Spinal cord (tissue), 10 donors: ENCODE results near the gene SOHLH2. TPM values are rescaled to one million over a fixed set of nuclear protein-coding genes. Genes with fewer than 3 reads are reported as not detected.

Experiments
- DNase-seq, 6 donors: peaks; one replicate each; pipeline versions ENCODE4 v3.0.0 to v3.0.0-alpha.2; 2013 to 2015; ENCODE audit warnings: low spot score in 6 of 6, low read depth in 4 of 6
- H3K27ac ChIP-seq: one replicate; pipeline ENCODE4 v1.5.1; 2013; ENCODE audit warnings: low read depth, low read length, control low read depth
- H3K27me3 ChIP-seq: one replicate; pipeline ENCODE4 v1.6.1; 2013; ENCODE audit warnings: low read length; ENCODE audit not compliant: control insufficient read depth, insufficient read depth
- H3K36me3 ChIP-seq: one replicate; pipeline ENCODE4 v1.6.1; 2013; ENCODE audit warnings: low read length; ENCODE audit not compliant: control insufficient read depth, insufficient read depth
- H3K4me1 ChIP-seq: one replicate; pipeline ENCODE4 v1.6.1; 2013; ENCODE audit warnings: low read length; ENCODE audit not compliant: control insufficient read depth, insufficient read depth
- H3K4me3 ChIP-seq: one replicate; pipeline ENCODE4 v1.5.1; 2013; ENCODE audit warnings: low read depth, low read length, control low read depth
- H3K9me3 ChIP-seq: one replicate; pipeline ENCODE4 v1.6.1; 2013; ENCODE audit warnings: low read length; ENCODE audit not compliant: control insufficient read depth, insufficient read depth
- WGBS: methylation state at CpG from one replicate; pipeline ENCODE4 v1.1.5; 2013; ENCODE audit warnings: missing lambda C conversion rate; ENCODE audit not compliant: insufficient coverage; 5-methylcytosine and 5-hydroxymethylcytosine counted together
- long read RNA-seq, 4 donors: transcript quantifications; one replicate each; lab custom pipeline, GENCODE V29; 2026
- polyA plus RNA-seq, 2 donors: library from polyadenylated mRNA; unstranded; fragments of 120-200 nt; gene quantifications; one replicate each; pipeline ENCODE4 v1.2.1, GENCODE V29; 2013; ENCODE audit not compliant: insufficient read length in 2 of 2
- total RNA-seq, 2 donors: library from RNA; depleted of rRNA in 1 of 2; stranded (reverse); fragments of 120-200 nt in 1 of 2; fragments of >200 nt in 1 of 2; gene quantifications; one replicate each; pipeline versions ENCODE4 v1.2.3 to v1.2.4, GENCODE V29; 2013 to 2014
- donor health status: healthy.

SOHLH2 gene, protein sequence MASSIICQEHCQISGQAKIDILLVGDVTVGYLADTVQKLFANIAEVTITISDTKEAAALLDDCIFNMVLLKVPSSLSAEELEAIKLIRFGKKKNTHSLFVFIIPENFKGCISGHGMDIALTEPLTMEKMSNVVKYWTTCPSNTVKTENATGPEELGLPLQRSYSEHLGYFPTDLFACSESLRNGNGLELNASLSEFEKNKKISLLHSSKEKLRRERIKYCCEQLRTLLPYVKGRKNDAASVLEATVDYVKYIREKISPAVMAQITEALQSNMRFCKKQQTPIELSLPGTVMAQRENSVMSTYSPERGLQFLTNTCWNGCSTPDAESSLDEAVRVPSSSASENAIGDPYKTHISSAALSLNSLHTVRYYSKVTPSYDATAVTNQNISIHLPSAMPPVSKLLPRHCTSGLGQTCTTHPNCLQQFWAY
- total RNA-seq (1 to 10 TPM in 1 of 2 donors, under 1 TPM in 1; 0.40 to 1.7 TPM), polyA plus RNA-seq (1 to 10 TPM; 2.7 to 3.2 TPM)
- long read RNA-seq, donor 1, result 0 reads
- long read RNA-seq, donor 2, result 0 reads
- long read RNA-seq, donor 3, result 0 reads
- long read RNA-seq, donor 4, result 0 reads

DNA sequence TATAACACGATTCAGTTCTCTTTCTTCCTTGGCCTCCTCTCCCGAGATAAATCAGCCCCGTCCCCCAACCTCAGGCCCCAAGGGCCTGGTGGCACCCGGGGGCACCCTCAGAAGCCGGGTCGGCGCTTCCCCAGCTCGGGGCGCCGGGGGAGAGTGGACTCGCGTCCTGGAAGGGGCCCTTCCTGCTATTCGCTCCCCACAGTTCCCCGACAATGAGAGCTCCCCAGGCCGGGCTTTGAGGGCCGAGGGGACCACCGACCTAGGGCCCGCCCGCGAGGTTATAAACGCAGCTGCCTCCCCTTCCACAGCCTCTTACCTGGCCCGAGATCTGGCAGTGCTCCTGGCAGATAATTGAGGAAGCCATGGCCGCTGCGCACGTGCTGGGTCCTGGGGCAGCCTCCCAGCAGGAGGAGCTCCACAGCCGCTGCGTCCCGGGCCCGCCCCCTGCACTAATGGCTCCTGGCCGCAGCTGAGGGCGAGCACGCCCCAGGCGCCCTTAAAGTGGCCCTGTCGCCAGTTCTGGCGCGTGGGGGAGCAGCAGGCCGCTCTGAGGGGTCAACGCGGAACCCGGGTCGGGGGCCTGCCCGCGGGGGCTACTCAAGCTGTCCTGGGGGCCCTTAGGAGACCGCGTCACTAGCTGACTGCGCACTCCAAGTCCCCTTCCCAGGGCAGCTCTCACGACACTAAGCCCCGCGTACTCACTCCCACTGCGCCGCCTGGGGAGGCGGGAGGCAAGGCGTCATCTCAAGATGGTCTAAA is at the start of gene SOHLH2:
TSS of gene SOHLH2 (minus strand) at position 394 of the 759 bp plus-strand sequence. CDS start at position 364, 30 bp downstream.
- H3K4me1 ChIP-seq, result no peaks in the 10 kb centered on the region
- 97% methylated on average over 51 of the region's 53 CpGs for WGBS
- no peak within 1 kb of the TSS for H3K4me3 ChIP-seq
- H3K36me3 ChIP-seq, result no peaks in the 10 kb centered on the region
- H3K27me3 ChIP-seq, result no peaks in the 10 kb centered on the region
- DNase-seq, result no peak
- H3K27ac ChIP-seq, result no peak within 1 kb of the TSS
- no peaks in the 10 kb centered on the region for H3K9me3 ChIP-seq

DNA sequence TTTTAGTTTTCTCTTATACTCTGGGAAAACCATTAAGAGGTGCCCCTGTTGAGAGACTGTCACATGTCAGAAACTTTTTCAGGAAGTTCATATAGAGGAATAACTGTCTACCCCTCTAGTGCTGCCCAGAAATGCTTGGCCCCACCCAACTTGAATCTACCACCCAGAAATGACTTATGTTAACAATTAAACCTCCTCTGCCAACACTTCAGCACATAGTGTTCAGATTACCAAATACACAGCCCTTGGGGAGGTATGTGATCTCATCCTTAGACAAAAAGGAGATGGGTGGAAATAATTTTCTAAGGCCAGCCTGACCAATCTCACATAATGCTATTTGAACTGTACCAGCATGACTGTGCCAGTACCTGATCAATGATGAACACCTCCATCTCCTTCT is 47.6 kb upstream of the SOHLH2 start:
- Histone ChIP-seq H3K36me3 (no peaks in the 10 kb centered on the region), H3K27me3 (no peaks in the 10 kb centered on the region), H3K27ac (no peak overlapping the region), H3K4me3 (no peak overlapping the region), H3K4me1 (no peaks in the 10 kb centered on the region), H3K9me3 (peaks cover 1% of the 10 kb centered on the region)
- DNase-seq, result no peak

DNA sequence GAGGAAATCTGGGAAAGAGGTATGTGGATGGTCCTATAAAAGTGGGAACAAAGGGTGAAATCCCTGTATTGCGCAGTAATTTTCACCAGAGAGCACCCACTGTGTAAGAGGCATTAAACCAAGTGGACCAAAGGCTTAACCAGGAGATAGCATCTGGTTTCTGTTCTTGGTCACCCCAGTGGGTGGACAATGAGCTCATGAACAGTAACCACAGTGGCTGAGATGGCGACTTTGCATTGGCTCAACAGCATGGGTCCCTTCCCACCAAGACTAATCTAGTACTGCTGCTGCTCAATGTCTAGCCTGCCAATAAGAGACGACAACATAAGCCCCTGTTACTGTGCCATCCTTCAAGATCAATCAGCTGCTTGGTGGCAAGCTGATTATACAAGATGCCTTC is 46.7 kb upstream of the SOHLH2 start:
- H3K4me3 ChIP-seq, result no peak overlapping the region
- 92% methylated on average over 3 of the region's 3 CpGs for WGBS
- H3K36me3 ChIP-seq, result no peaks in the 10 kb centered on the region

DNA sequence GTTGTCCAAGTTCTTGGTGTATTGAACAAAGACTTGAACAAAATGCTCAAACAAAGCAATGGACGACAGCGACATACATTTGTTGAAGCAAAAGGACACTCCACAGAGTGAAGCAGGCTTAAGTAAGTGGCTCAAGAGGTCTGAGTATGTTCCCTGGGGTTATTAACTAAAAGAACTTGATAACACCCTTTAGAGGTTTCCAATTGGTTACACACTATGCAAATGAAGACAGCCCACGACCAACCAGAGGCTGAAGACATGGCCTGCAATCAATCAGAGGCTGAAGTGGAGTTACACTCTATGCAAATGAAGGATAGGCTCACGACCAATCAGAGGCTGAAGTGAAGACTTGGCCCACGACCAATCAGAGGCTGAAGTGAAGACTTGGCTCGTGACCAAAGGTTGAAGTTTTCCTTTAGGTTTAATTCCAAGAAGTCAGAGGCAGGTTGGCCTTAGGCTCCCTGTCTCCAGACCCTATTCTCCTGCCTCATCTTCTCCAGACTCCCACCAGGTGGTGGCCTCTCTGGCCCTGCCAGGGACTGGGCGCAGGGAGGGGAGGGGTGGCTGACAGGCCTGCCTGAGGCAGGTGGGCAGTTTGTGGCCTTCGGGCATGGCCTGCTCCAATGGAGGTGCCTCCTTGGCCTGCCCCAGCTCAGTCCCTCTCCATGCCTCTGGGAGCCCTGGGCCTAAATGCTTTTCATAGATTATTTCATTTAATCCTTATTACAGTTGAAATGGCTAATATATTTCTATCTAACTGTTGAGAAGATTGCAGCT is 45.2 kb upstream of the SOHLH2 start:
- Histone ChIP-seq H3K9me3 (no peaks in the 10 kb centered on the region), H3K4me3 (no peak overlapping the region), H3K4me1 (no peaks in the 10 kb centered on the region), H3K27me3 (no peaks in the 10 kb centered on the region), H3K36me3 (no peaks in the 10 kb centered on the region), H3K27ac (no peak overlapping the region)
- no peak for DNase-seq
- WGBS, result 88% methylated on average over 6 of the region's 8 CpGs

More for the DNA sequence above, 46.7 kb upstream of the SOHLH2 start:
- Histone ChIP-seq H3K9me3 (no peaks in the 10 kb centered on the region), H3K4me1 (no peaks in the 10 kb centered on the region), H3K27ac (no peak overlapping the region), H3K27me3 (no peaks in the 10 kb centered on the region)
- DNase-seq, result no peak

DNA sequence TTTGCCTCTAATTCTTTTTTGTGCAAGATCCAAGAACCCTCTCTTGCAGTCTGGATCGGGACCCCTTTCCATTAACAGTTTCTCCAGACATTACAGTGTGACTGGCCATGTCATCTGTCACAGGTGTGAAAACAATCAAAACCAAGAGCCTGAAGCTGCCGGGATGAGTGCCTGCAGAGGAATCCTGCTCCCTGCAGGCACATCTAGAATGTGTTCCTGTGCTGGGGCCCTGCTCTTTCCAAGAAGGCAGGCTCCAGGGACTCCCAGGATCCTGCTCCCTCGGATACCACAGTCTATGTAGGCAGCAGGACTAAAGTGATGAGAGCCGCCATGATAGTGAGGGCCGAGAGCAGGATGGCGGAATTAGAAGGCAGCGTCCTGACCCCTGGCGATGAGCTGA is 44.5 kb upstream of the SOHLH2 start:
- H3K36me3 ChIP-seq, result no peaks in the 10 kb centered on the region
- 92% methylated on average over 8 of the region's 8 CpGs for WGBS

DNA sequence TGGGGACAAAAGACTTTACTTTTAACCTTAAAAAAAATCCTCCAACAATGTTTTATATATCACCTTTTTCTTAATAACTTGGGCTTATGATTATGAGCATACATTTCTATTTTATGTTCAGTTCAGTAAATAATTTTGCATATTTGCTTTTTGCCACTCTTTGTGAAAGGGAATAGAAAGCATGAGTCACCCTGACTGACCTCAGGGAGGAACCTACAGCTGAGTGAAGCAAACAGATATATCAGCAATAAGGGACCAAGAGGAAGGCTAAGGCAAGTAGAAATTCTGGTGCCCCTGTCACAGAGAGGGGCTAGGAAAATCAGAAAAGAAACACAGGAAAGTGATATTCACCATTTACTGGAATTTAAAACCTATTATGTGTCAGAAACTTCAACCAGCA is 37.2 kb upstream of the SOHLH2 start:
- Histone ChIP-seq H3K4me1 (no peaks in the 10 kb centered on the region), H3K27ac (no peak overlapping the region), H3K27me3 (no peaks in the 10 kb centered on the region), H3K36me3 (no peaks in the 10 kb centered on the region), H3K9me3 (no peaks in the 10 kb centered on the region), H3K4me3 (no peak overlapping the region)
- DNase-seq, result no peak

More for the DNA sequence above, 44.5 kb upstream of the SOHLH2 start:
- H3K4me1 ChIP-seq, result no peaks in the 10 kb centered on the region
- no peaks in the 10 kb centered on the region for H3K27me3 ChIP-seq
- H3K9me3 ChIP-seq, result no peaks in the 10 kb centered on the region
- no peak overlapping the region for H3K27ac ChIP-seq
- H3K4me3 ChIP-seq, result no peak overlapping the region
- no peak for DNase-seq

DNA sequence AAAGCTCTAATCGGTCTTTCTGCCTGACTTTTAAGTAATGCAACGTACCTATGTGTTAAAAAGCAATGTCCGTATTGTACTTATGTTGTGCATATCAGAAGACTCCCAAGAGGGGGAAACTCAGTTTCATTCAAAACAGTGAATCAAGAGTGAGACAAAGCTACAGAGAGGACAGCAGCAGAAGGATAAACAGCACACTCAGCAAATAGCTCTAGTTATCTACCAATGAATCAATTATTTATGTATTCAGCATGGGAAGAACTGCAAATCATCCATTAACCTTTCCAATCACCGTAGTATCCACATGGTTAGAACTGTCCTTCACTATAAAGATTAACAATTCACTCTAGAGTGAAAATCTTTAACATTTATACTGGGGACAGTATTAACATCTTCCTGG is 36.7 kb upstream of the SOHLH2 start:
- Histone ChIP-seq H3K27me3 (no peaks in the 10 kb centered on the region), H3K9me3 (no peaks in the 10 kb centered on the region), H3K27ac (no peak overlapping the region), H3K36me3 (no peaks in the 10 kb centered on the region), H3K4me3 (no peak overlapping the region), H3K4me1 (no peaks in the 10 kb centered on the region)
- WGBS, result no CpG with 5 or more reads among the region's 4 CpGs
- DNase-seq, result peak in 1 of 6 donors; percentile 12

DNA sequence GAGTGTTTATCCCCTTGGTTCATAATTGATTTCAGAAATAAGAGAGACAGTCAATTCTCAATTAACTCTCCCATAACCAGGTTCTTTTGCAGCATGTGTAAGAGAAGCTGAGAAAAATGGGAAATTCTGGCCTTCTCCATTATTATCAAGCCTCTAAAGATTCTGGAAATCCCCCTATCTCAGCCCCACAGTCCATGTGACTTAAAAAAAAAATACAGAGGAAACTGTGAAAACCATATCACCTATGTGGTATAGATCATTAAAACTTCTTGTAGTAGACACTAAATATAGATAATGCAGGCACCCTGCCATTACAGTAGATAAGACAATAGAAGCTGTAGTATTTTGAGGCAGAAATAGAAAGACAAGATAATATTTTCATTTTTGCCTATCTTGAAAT is 34.3 kb upstream of the SOHLH2 start:
- H3K4me1 ChIP-seq, result no peaks in the 10 kb centered on the region
- H3K9me3 ChIP-seq, result no peaks in the 10 kb centered on the region
- DNase-seq, result no peak

DNA sequence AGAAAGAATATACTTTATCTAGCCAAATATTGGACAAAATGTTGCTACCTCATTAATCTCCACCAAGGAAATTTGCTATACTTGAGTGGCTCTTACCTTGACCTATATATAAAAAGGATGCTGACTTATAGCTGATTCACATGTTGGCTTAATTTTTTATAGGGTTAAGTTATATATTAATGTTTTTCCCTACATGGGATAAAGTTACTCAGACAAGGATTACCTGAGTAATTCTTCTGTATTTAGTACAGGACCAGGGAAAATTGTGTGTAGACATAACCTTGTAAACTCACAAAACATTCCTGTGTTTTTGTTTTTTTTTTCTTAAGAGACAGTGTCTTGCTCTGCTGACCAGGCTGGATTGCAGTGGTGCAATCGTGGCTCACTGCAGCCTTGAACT is 30.6 kb upstream of the SOHLH2 start:
- DNase-seq, result no peak
- Histone ChIP-seq H3K4me1 (no peaks in the 10 kb centered on the region), H3K9me3 (no peaks in the 10 kb centered on the region), H3K27me3 (no peaks in the 10 kb centered on the region), H3K36me3 (no peaks in the 10 kb centered on the region), H3K4me3 (no peak overlapping the region), H3K27ac (no peak overlapping the region)
- 86% methylated on average over 1 of the region's 1 CpG for WGBS

More for the DNA sequence above, 34.3 kb upstream of the SOHLH2 start:
- H3K27ac ChIP-seq, result no peak overlapping the region
- no peak overlapping the region for H3K4me3 ChIP-seq
- H3K27me3 ChIP-seq, result no peaks in the 10 kb centered on the region
- no peaks in the 10 kb centered on the region for H3K36me3 ChIP-seq
